ENCODE data around the gene NALCN.

DNA sequence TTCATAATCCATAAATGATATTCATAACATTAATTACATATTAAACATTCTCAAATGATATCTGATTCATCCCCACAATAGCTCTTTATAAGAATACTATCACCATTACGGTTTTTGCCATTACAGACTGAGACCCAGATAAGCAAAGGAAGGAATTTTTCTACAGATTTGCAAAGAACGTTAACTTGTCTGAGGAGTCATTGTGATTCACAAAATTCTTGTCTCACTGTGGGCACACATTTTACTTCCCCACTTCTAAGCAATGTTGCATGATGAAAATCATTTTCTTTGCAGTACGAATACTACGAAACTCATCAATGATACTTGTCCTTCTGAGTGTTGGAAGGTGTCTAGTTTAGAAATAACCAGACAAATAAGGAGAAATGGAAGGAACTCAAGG, 70.1 kb downstream of the NALCN start:
- TF ChIP-seq CTCF (IDR thresholded peaks at IDR 0.05) (no peak), EP300 (IDR thresholded peaks at IDR 0.05; ENCODE audit: low read depth) (no peak), POLR2A (IDR thresholded peaks at IDR 0.05) (no peak), POLR2AphosphoS5 (IDR thresholded peaks at IDR 0.05) (no peak)
